Chondrocyte (in vitro differentiated cells): Measurements from ENCODE around the gene TIGD4. TPM values are rescaled to one million over a fixed set of nuclear protein-coding genes. Genes with fewer than 3 reads are reported as not detected.

Source experiments
- DNase-seq: peaks from one replicate; pipeline ENCODE4 v3.0.0; 2021; ENCODE audit warnings: mixed read lengths, low spot score
- H3K27ac Mint-ChIP-seq: one replicate; pipeline ENCODE4 v1.8.0; 2021; ENCODE audit warnings: mild to moderate bottlenecking, moderate library complexity, mixed read lengths; ENCODE audit not compliant: unreplicated experiment
- H3K27me3 Mint-ChIP-seq: 2 replicates; pipeline ENCODE4 v1.8.0; 2021; ENCODE audit warnings: low read depth, mixed read lengths
- H3K36me3 Mint-ChIP-seq: 2 replicates; pipeline ENCODE4 v1.8.0; 2021; ENCODE audit warnings: low read depth, mixed read lengths
- H3K4me1 Mint-ChIP-seq: 2 replicates; pipeline ENCODE4 v1.8.0; 2021; ENCODE audit warnings: low read depth, mild to moderate bottlenecking, mixed read lengths
- H3K4me3 Mint-ChIP-seq: one replicate; pipeline ENCODE4 v1.8.0; 2021; ENCODE audit warnings: mild to moderate bottlenecking, moderate library complexity, mixed read lengths; ENCODE audit not compliant: unreplicated experiment
- H3K9me3 Mint-ChIP-seq: 2 replicates; pipeline ENCODE4 v1.8.0; 2021; ENCODE audit warnings: low read depth, mixed read lengths
- total RNA-seq: library from RNA; stranded (reverse); gene quantifications from 3 replicates; pipeline ENCODE4 v1.2.1, GENCODE V29; 2021
- TF ChIP-seq, protein P1 (sequence below): fragments of 200-600 bp; sonication (generic); IDR thresholded peaks from 2 replicates; pipeline ENCODE4 v1.5.0; 2021; ENCODE audit warnings: antibody characterized with exemption, mild to moderate bottlenecking, moderate library complexity

Gene TIGD4
- total RNA-seq, 1 donor from 2014 or later, result 0.20 TPM

DNA sequence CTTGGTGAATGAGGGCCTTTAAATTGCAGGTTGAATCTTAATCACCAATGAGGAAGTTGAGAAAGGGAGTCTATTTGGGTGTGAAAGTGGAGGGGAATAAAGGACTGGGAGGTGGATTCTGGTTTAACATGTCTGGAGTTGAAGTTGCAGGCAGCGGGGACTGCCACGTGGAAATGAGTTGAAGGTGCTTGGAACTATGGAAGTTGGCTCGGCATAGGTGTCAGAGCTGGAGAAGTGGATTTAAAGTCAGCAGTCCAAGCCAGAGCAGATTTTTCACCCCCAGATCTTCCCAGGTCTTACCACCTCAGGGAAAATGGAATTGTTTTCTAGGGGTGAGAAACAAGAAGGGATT is 44.9 kb downstream of the TIGD4 start:
- Mint-ChIP-seq H3K27me3 (peaks cover 8% of the 10 kb centered on the region), H3K4me3 (no peak overlapping the region), H3K9me3 (no peaks in the 10 kb centered on the region), H3K4me1 (no peaks in the 10 kb centered on the region), H3K27ac (no peak overlapping the region), H3K36me3 (no peaks in the 10 kb centered on the region)
- DNase-seq, result no peak
- TF ChIP-seq, protein P1, sequence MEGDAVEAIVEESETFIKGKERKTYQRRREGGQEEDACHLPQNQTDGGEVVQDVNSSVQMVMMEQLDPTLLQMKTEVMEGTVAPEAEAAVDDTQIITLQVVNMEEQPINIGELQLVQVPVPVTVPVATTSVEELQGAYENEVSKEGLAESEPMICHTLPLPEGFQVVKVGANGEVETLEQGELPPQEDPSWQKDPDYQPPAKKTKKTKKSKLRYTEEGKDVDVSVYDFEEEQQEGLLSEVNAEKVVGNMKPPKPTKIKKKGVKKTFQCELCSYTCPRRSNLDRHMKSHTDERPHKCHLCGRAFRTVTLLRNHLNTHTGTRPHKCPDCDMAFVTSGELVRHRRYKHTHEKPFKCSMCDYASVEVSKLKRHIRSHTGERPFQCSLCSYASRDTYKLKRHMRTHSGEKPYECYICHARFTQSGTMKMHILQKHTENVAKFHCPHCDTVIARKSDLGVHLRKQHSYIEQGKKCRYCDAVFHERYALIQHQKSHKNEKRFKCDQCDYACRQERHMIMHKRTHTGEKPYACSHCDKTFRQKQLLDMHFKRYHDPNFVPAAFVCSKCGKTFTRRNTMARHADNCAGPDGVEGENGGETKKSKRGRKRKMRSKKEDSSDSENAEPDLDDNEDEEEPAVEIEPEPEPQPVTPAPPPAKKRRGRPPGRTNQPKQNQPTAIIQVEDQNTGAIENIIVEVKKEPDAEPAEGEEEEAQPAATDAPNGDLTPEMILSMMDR, result no peak

DNA sequence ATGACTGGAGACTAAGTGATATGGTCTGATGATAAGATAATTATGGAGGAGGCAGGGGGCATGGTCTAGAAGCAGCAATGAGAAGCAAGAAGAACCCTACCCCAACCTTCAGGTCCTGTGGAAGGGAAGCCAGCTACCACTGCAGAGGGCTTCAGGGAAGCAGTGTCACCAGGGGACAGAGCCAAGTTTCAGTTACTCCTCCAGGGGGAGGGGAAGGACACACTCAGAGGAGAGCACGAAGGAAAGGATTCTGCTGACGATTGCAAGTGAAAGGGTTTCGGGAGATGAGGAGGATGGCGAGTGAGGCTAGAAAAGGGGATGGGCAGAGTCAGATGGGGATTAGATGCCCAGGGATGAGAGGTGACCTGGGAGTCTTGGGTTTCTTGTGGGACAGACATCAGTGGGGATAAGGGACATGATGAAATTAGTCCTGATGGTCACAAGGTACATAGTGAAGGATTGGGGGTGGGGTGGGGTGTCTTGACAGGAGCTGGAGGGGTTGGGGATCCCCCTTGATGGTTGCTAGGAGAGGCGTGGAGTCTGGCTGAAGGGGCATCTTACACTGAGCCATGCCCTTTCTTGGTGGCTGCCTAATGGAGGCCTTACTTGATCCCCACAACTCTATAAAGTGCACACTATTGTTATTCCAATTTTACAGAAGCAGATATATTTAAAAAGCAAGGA is 45.4 kb downstream of the TIGD4 start:
- DNase-seq, result no peak
- Mint-ChIP-seq H3K27me3 (peaks cover 8% of the 10 kb centered on the region), H3K27ac (no peak overlapping the region), H3K4me3 (no peak overlapping the region), H3K36me3 (no peaks in the 10 kb centered on the region), H3K4me1 (no peaks in the 10 kb centered on the region), H3K9me3 (no peaks in the 10 kb centered on the region)
- TF ChIP-seq, protein P1, result no peak

DNA sequence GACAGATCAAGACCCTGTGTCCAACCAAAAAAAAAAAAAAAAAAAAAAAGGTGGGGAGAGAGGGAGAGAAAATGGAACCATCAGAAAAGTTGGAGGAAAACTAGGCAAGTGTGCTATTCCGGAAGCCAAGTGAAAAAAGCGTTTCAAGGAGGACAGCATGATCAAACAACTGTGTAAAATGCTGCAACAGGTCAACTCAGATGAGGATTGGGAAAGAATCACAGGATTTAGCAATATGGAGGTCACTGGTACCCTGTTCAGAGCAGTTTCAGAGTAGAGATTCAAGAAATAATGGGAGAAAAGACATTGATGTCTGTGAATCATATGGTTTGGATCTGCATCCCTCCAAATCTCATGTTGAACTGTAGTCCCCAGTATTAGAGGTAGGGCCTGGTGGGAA is 47.5 kb downstream of the TIGD4 start:
- Mint-ChIP-seq H3K4me3 (no peak overlapping the region), H3K4me1 (no peaks in the 10 kb centered on the region), H3K27me3 (peaks cover 14% of the 10 kb centered on the region), H3K9me3 (no peaks in the 10 kb centered on the region), H3K27ac (no peak overlapping the region), H3K36me3 (peaks cover 2% of the 10 kb centered on the region)
- no peak for DNase-seq
- TF ChIP-seq, protein P1, result no peak

DNA sequence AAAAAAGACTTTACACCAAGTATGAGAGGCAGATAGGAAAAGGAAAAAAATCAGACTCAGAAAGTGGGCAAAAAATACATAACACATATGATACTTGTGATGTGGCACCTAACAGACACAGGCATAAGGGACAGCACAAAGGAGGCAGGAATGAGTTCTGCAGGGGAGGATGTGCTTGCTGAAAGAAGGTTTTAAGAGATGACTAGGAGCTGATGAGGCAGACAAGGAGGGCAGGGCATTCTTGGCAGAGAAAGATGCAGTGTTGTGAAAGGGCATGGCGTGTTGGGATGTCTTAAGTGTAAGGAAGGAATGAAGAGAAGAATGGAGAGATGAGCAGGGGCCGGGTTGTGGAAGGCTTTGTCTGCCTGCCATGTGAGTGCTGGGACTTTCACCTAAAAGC is 50.1 kb downstream of the TIGD4 start:
- H3K27me3 Mint-ChIP-seq, result peaks cover 11% of the 10 kb centered on the region
- no peak for DNase-seq
- no peak overlapping the region for H3K27ac Mint-ChIP-seq
- H3K4me3 Mint-ChIP-seq, result no peak overlapping the region
- H3K4me1 Mint-ChIP-seq, result no peaks in the 10 kb centered on the region
- H3K36me3 Mint-ChIP-seq, result peaks cover 2% of the 10 kb centered on the region
- no peaks in the 10 kb centered on the region for H3K9me3 Mint-ChIP-seq
- TF ChIP-seq, protein P1, result no peak

DNA sequence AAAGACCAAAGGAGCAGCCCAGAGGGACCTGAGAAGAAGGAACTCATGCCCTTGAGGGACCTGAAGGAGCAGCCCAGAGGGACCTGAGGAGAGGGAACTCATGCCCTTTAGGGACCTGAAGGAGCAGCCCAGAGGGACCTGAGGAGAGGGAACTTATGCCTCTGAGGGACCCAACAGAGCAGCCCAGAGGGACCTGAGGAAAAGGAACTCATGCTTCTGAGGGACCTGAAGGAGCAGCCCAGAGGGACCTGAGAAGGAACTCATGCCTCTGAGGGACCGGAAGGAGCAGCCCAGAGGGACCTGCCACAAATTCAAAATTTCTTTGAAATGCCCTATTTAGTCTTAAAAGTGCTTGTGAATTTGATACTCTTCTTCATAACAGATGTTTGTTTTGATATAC is 51.2 kb downstream of the TIGD4 start:
- Mint-ChIP-seq H3K9me3 (no peaks in the 10 kb centered on the region), H3K4me1 (no peaks in the 10 kb centered on the region), H3K27me3 (peaks cover 9% of the 10 kb centered on the region), H3K36me3 (peaks cover 2% of the 10 kb centered on the region), H3K4me3 (no peak overlapping the region), H3K27ac (no peak overlapping the region)
- DNase-seq, result no peak
- TF ChIP-seq, protein P1, result no peak
